Measurements from ENCODE around the gene IFT74.

Gene IFT74
- long read RNA-seq, transcript IFT74-201 (20 exons, 2,160 nt), result major isoform, 10 of 32 reads
- long read RNA-seq, partial matches to known transcripts, result 19 of 32 reads
- long read RNA-seq, other reads (novel, unspliced or antisense), result 3 of 32 reads

DNA sequence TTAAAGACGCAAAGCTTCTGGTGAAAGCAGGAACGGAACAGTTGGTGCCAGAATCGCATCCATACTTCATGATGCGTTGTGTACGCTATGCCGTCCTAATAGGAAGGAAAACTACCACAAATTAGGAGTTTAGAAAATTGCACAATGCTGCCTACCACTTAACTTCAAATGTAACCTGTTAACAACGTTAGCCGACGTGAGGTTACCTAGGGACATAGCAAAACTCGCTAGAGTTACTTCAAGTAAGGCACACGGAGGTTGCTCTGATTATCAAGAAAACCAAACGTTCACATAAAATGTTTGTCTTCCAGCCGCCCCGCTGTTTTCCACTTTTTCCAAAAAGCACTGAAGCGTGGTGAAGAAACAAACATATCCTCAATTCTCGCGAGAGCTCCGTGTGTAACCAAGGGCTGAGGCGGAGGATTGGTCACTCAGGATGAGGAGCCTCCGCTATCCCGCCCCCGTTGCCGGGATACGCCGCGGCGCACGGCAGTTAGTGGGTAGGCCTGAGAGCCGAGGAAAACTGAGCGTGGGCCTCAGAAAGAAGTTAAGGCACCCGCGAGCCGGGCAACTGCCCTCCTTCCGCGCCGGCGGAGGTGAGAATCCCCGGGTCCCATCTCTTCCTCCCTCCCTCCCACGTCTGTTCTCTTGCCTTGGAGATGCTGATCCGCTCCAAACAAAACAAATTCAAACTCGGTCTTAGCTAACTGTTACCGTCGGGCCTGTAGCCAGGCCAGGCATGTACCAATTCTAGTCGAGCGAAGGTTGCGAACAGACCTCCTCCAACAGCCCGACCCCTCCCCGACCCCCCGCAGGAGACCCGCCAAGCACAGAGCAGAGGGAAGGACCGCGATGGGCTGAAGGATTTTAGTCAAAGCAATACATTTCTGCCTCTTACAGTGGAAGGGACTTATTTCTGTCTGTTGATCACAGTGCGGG lies at the start of gene IFT74:
Gene IFT74, plus strand, starts transcription at position 492 of the 939 bp plus-strand sequence. CDS start 5,556 bp downstream, outside the sequence.
- TF ChIP-seq POLR2AphosphoS5 (IDR thresholded peaks at IDR 0.05; ENCODE audit: low read depth), result 0 out of 2 replicates have a peak, but pooled peaks have one; percentile 16
- TF ChIP-seq, protein P1, sequence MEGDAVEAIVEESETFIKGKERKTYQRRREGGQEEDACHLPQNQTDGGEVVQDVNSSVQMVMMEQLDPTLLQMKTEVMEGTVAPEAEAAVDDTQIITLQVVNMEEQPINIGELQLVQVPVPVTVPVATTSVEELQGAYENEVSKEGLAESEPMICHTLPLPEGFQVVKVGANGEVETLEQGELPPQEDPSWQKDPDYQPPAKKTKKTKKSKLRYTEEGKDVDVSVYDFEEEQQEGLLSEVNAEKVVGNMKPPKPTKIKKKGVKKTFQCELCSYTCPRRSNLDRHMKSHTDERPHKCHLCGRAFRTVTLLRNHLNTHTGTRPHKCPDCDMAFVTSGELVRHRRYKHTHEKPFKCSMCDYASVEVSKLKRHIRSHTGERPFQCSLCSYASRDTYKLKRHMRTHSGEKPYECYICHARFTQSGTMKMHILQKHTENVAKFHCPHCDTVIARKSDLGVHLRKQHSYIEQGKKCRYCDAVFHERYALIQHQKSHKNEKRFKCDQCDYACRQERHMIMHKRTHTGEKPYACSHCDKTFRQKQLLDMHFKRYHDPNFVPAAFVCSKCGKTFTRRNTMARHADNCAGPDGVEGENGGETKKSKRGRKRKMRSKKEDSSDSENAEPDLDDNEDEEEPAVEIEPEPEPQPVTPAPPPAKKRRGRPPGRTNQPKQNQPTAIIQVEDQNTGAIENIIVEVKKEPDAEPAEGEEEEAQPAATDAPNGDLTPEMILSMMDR (IDR thresholded peaks at IDR 0.05; ENCODE audit: insufficient read depth, low read length), result no peak
- Histone ChIP-seq H3K27me3 (ENCODE audit: insufficient read depth, poor library complexity, severe bottlenecking) (no peaks in the 10 kb centered on the region), H3K4me3 (replicated peaks; ENCODE audit: insufficient read depth, low read length) (peak within 1 kb of the TSS; percentile 47), H3K27ac (replicated peaks) (peak within 1 kb of the TSS; percentile 90)
- peak; percentile 66 to 92 for DNase-seq (ENCODE audit: low read depth in 1 of 2, low spot score in 1 of 2)

GRCh38 chr9:26913138-26913668 lies 43.0 kb upstream of the IFT74 start:
- no peak overlapping the region for H3K27ac ChIP-seq (replicated peaks)
- DNase-seq (ENCODE audit: low read depth in 1 of 2, low spot score in 1 of 2), result no peak

GRCh38 chr9:26919698-26920097 lies 36.5 kb upstream of the IFT74 start:
- Histone ChIP-seq H3K27ac (replicated peaks) (no peak overlapping the region), H3K4me3 (replicated peaks; ENCODE audit: insufficient read depth, low read length) (no peak overlapping the region), H3K27me3 (ENCODE audit: insufficient read depth, poor library complexity, severe bottlenecking) (no peaks in the 10 kb centered on the region)
- DNase-seq (ENCODE audit: low read depth in 1 of 2, low spot score in 1 of 2), result no peak
- no peak for TF ChIP-seq GABPA (IDR thresholded peaks at IDR 0.05; ENCODE audit: low read depth)
- TF ChIP-seq POLR2AphosphoS5 (IDR thresholded peaks at IDR 0.05; ENCODE audit: low read depth), result no peak
- TF ChIP-seq, protein P2, sequence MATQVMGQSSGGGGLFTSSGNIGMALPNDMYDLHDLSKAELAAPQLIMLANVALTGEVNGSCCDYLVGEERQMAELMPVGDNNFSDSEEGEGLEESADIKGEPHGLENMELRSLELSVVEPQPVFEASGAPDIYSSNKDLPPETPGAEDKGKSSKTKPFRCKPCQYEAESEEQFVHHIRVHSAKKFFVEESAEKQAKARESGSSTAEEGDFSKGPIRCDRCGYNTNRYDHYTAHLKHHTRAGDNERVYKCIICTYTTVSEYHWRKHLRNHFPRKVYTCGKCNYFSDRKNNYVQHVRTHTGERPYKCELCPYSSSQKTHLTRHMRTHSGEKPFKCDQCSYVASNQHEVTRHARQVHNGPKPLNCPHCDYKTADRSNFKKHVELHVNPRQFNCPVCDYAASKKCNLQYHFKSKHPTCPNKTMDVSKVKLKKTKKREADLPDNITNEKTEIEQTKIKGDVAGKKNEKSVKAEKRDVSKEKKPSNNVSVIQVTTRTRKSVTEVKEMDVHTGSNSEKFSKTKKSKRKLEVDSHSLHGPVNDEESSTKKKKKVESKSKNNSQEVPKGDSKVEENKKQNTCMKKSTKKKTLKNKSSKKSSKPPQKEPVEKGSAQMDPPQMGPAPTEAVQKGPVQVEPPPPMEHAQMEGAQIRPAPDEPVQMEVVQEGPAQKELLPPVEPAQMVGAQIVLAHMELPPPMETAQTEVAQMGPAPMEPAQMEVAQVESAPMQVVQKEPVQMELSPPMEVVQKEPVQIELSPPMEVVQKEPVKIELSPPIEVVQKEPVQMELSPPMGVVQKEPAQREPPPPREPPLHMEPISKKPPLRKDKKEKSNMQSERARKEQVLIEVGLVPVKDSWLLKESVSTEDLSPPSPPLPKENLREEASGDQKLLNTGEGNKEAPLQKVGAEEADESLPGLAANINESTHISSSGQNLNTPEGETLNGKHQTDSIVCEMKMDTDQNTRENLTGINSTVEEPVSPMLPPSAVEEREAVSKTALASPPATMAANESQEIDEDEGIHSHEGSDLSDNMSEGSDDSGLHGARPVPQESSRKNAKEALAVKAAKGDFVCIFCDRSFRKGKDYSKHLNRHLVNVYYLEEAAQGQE (IDR thresholded peaks at IDR 0.05; ENCODE audit: insufficient replicate concordance, low read depth), result no peak
- TF ChIP-seq, protein P1 (IDR thresholded peaks at IDR 0.05; ENCODE audit: insufficient read depth, low read length), result no peak
- TF ChIP-seq SPI1 (IDR thresholded peaks at IDR 0.05; ENCODE audit: borderline replicate concordance, low read depth), result no peak

More at GRCh38 chr9:26913138-26913668, 43.0 kb upstream of the IFT74 start:
- Histone ChIP-seq H3K27me3 (ENCODE audit: insufficient read depth, poor library complexity, severe bottlenecking) (no peaks in the 10 kb centered on the region), H3K4me3 (replicated peaks; ENCODE audit: insufficient read depth, low read length) (no peak overlapping the region)
- TF ChIP-seq, protein P1 (IDR thresholded peaks at IDR 0.05; ENCODE audit: insufficient read depth, low read length), result no peak
- TF ChIP-seq, protein P2 (IDR thresholded peaks at IDR 0.05; ENCODE audit: insufficient replicate concordance, low read depth), result no peak
- TF ChIP-seq SPI1 (IDR thresholded peaks at IDR 0.05; ENCODE audit: borderline replicate concordance, low read depth) (no peak), GABPA (IDR thresholded peaks at IDR 0.05; ENCODE audit: low read depth) (no peak), POLR2AphosphoS5 (IDR thresholded peaks at IDR 0.05; ENCODE audit: low read depth) (no peak)

Data from HL-60 (cell line).